HG03571 (cell line): ENCODE data around the gene KLHDC3.

ENCODE experiments used
- ATAC-seq: cut with Tn5 transposase; IDR thresholded peaks from one replicate; pipeline ENCODE4 v1.9.1; 2021; ENCODE audit not compliant: unreplicated experiment

KLHDC3 gene

GRCh38 chr6:43053545-43054205 lies 39.6 kb downstream of the KLHDC3 start, which contains the start of gene CUL7:
CUL7 (minus strand) TSS chr6:43053851; CDS start chr6:43052788, 1,063 bp downstream.
- ATAC-seq: peak; percentile 69

- ATAC-seq: no peak
Observed at GRCh38 chr6:43054206-43054943, 40.3 kb downstream of the KLHDC3 start.

GRCh38 chr6:43055966-43056365 lies 41.9 kb downstream of the KLHDC3 start:
- no peak for ATAC-seq

- no peak for ATAC-seq
Observed at GRCh38 chr6:43058531-43058930, 44.5 kb downstream of the KLHDC3 start.

GRCh38 chr6:43059168-43060033 lies 45.4 kb downstream of the KLHDC3 start, which contains the start of the genes KLC4 and MRPL2:
KLC4 (plus strand) TSS chr6:43059631; CDS start chr6:43061336, 1,705 bp downstream.
MRPL2 (minus strand) TSS chr6:43059434; CDS start chr6:43059381, 53 bp downstream.
- ATAC-seq: peak; percentile 84

GRCh38 chr6:43060034-43060754 lies 46.1 kb downstream of the KLHDC3 start:
- ATAC-seq: no peak

- no peak for ATAC-seq
Observed at GRCh38 chr6:43060755-43061633, 46.9 kb downstream of the KLHDC3 start.

- no peak for ATAC-seq
Observed at GRCh38 chr6:43061861-43062260, 47.8 kb downstream of the KLHDC3 start.

GRCh38 chr6:43062818-43063217 lies 48.8 kb downstream of the KLHDC3 start:
- no peak for ATAC-seq

GRCh38 chr6:43070028-43070632 lies 56.1 kb downstream of the KLHDC3 start:
- ATAC-seq: no peak
